Measurements from ENCODE around the gene FAM120B.
A peak's percentile ranks its signal among the peaks of the same experiment; 100 is the strongest.
"Not testable (repeated sequence)": the region's sequence is repeated elsewhere in the genome, so short reads cannot be mapped to it uniquely, and the experiment has no call there.

The FAM120B gene

DNA sequence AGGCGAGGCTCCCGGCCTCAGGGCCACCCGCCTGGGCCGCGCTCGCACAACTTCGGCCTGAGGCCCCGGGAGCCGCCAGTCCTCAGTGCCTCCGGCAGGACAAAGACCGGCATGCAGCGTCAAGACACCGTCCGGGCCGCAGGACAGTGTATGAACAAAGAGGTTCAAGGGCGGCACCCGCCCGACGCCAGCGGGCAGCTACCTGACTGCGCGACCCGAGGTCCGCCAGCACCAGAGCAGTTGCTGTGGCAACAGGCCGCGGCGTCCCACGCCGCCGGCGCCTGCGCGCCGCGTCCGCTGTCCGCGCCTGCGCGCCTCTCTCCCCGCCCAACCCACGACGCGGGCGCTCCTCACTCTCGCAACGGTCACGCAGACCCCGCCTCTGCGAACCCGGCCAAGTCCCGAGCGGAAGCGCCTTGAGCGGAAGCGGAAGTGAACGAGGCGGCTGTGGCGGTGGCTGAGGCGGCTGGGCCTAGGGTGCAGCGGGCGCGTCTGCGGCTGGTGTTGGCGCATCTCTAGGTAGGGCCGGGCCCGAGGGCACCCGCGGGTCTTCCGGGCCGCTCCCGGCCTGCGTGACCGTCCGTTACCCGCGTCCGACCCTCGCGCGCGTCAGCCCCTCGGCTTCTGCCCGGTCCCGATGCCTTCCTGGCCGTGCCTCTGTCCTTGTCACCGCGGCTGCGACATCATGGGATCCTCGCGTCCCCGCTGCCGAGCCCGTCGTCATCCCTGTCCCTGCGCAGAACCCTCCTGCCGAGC is at the start of gene FAM120B:
Gene FAM120B (plus strand): TSS at position 435 of the 756 bp plus-strand sequence. CDS start 10,633 bp downstream, outside the sequence.
- peak; percentile 94 for DNase-seq

GRCh38 chr6:170257376-170257775 is 49.2 kb upstream of the FAM120B start:
- DNase-seq, result no peak

- DNase-seq, result no peak
Measured at GRCh38 chr6:170258407-170258806, 48.2 kb upstream of the FAM120B start.

DNA sequence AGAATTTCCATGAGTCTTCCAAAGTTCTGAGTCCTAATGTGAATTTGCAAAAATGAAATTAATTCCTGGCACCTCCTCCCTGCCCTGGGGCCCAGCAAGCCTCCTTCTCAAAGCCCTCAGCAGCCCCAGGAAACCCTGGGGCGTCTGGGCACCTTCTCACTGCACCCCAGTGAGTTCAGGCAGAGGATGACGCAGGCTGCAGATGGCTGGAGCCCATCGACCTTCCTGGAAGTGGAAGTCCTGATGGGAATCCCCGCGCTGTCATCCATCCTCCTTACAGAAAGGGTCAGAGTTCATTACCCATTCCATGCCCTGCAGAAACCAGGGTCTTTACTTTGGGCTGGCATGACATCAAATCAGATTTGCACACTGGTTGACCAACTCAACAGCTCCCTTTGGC is 47.3 kb upstream of the FAM120B start:
- DNase-seq, result no peak

DNA sequence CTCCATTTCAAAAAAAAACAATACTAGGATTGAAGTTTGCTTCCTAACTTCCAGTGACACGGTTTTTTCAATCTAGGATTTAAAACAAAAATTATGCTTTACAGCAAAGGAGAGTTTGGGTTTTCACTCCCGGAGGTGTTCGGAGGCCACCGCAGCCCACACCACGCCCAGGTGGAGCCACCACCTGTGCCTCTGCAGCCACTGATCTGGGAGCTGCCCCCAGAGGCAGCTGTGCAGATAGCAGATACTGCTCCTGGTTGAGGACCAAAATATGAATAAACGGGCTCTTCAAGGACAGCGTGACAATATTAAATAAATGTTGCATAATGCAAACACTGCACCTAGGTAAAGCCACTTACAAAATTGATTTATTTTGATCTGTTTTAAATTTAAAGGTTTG is 45.9 kb upstream of the FAM120B start:
- DNase-seq, result no peak

GRCh38 chr6:170261643-170262488 is 44.7 kb upstream of the FAM120B start:
- DNase-seq, result no peak

DNA sequence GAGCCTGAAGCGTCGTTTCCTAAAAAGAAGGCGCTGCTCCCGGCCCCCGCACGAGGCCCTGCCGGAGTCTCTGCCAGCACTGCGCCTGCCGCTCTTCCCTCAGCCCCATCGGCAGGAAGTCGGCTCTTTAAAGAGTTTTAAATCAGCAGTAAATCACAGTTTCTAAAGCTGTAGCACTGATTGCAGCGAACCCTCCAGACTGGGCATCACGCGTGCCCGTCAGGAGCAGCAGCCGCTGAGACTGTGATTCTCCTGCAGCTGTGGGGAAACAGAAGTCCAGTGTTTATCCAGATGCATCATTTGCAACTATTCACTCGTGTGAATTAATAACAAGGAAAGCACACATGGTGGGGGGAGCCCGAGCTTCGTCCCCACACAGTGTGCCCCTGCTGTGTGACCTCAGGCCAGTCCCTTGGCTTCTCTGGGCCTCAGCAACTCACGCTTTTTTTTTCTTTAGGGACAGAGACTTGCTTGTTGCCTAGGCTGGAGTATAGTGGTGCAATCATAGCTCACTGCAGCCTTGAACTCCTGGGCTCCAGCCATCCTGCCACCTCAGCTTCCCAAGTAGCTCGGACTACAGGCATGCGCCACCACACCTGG is 44.0 kb upstream of the FAM120B start:
- DNase-seq, result no peak

DNA sequence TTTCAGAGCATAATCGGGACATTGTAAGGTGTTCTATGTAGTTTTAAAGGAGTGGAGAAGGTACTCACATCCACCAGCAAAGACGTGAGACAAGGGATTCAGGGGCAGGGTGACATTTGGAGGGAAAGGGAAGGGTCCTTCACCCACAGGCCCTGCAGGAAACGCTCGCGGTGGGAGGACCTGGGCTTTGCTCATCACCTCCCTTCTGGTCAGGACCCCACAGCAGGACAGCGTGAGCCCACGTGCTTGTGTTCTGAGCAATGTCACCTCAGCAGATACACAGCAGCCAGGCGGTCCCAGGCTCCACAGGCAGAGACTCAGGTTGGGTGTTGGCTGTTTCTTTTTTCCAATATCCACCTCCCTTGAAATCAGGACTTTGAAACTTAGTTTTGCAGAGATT is 43.1 kb upstream of the FAM120B start:
- DNase-seq, result no peak

DNA sequence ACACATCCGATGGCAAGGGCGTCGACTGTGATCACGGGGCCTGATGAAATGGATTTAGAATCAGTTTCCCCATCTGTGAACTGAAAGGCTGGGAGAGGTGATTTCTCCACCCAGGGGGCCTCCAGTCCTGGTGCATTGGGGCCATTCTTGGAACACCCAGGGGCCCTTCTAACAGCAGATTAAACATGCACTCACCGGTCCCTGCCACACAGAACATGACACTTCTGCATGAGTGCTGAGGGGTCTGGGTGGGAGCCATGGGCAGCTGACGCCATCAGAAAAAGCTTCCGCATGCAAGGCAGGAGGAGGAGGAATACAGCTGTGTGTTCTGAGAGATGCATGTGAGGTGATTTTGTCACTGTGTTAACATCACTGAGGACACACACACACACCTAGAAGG is 42.5 kb upstream of the FAM120B start:
- DNase-seq, result no peak

- DNase-seq, result not testable (repeated sequence)
Measured at GRCh38 chr6:170264644-170265043, 41.9 kb upstream of the FAM120B start.

- DNase-seq, result no peak
Measured at GRCh38 chr6:170265655-170266054, 40.9 kb upstream of the FAM120B start.

GRCh38 chr6:170266061-170266825 is 40.3 kb upstream of the FAM120B start:
- DNase-seq, result no peak

- no peak for DNase-seq
Measured at GRCh38 chr6:170267688-170268087, 38.9 kb upstream of the FAM120B start.

- no peak for DNase-seq
Measured at GRCh38 chr6:170268216-170269129, 38.1 kb upstream of the FAM120B start.

GRCh38 chr6:170269151-170269845 is 37.3 kb upstream of the FAM120B start:
- DNase-seq, result no peak

DNA sequence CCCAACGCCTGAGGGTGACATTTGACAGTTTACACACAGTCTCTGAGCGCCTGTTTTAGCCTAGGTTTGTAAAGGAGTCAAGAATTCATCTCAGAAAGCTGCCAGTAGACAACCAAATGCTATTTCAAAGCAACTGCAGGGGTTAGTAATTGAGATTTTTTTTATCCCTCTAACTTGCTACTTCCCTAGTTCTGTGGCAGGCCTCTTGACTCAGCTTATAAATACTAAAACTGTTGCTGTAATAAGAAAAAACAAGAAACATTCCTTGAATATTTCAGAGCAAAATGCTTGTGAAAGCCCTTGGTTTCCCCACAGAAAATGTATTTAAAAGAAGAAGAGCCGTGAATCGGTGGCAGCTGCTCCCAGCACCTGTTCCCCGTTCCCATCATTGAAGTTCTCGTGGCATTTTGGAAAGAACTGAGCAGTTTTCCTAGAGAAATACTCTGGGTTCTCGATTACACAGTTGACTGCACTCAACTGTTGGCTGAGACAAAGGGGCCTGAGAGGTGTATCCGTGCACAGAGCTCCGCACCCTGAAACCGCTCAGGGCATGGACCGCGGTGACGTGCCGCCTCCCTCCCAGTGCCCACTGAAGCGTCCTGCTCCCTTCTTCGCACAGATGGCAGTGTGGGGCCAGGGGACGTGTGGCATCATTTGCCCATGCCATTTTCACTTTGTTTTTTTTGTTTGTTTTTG is 36.6 kb upstream of the FAM120B start:
- DNase-seq, result no peak

DNA sequence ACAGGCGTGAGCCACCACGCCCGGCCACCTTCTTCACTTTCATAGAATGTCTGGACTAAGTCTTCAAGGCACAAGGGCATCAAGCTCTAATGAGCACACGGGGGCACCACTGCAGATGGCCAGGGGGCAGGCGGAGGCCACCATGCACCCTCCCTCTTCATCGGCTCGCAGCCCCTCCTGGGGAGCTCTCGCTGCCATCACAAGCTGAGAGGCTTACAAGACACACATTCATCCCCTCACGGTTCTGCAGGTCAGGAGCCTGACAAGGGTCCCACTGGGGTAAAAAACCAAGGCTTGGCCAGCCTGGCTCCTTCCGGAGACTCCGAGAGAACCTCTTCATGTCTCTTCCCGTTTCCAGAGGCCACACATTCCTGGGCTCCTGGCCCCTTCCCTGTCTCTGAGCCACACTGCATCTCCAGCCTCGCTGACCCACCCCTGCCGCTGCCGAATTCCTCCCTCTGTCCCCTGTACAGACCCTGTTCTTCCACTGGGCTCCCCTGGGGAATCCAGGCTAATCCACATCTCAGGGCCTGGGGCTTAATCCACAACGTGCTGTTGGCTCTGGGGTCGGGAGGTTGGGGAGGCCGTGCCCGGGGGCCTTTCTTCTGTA is 35.5 kb upstream of the FAM120B start:
- no peak for DNase-seq

DNA sequence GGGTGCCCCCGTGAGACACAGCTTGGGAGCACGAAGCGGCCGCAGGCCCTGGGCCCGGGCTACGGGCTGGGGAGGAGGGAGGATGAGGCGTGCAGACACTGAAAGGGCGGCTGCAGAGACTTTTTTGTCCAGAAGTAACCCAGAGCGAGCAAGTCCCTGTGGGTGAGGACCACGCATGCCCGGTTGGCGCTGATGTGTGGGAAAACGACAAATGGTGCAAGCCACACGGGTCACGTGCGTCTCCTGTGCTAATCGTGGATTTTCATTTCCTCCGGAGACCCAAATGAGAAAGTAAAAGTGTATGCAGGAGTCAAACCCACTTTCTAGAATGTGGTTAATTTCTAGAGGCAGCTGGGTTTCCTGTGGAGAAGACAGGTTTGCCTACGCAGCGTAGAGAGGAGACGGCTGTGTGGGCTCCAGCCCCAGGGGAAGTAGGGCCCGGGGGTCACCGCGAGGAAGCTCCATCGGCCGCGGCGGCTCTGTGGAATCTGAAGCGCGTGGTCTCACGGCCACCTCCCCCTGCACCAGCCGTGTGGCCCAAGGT is 34.7 kb upstream of the FAM120B start:
- DNase-seq, result peak; percentile 67

- no peak for DNase-seq
Measured at GRCh38 chr6:170272341-170273065, 34.1 kb upstream of the FAM120B start.

Data from activated CD4-positive, alpha-beta T cell treated with anti-CD3 and anti-CD28 coated beads, Interleukin-2, amount 50 U/mL, for 1 hour (primary cell).